Measurements from ENCODE around the gene PCDHGA12.

The PCDHGA12 gene

DNA sequence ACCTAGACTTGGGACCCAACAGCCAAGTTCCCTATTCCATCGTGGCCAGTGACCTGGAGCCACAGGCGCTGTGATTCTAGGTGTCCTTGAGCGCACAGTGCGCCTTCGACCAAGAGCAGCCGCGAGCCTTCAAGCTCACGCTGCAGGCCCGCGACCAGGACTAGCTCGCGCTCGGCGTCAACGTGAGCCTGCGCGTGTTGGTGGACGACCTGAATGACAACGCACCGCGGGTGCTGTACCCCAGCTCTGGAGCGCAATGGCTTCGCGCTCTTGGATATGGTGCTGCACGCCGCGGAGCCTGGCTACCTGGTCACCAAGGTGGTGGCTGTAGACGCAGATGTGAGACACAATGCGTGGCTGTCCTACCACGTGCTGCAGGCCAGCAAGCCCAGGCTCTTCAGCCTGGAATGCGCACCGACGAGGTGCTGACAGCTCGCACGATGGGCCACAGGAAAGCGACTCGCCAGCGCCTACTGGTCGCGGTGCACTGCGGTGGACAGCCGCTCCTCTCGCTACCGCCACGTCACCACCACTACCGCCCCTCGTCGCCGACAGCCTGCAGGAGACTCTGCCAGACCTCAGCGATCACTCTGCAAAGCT lies 11.4 kb downstream of the PCDHGA12 start:
- DNase-seq: no peak

DNA sequence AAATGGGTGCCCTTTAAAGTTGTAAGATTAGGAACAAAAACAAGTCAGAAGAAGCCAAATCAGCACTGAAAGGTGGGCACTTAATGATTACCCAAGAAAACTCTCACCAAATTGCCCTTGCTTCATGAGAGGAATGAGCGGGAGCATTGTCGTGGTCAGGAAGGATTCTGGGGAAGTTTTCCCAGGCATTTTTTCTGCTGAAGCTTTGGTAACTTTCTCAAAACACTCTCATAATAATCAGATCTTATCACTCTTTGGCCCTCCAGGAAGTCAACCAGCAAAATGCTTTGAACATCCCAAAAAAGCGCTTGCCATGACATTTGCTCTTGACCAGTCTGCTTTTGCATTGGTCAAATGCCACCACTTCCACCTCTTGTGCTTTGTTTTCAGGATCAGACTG lies 35.0 kb downstream of the PCDHGA12 start:
- DNase-seq: no peak

DNA sequence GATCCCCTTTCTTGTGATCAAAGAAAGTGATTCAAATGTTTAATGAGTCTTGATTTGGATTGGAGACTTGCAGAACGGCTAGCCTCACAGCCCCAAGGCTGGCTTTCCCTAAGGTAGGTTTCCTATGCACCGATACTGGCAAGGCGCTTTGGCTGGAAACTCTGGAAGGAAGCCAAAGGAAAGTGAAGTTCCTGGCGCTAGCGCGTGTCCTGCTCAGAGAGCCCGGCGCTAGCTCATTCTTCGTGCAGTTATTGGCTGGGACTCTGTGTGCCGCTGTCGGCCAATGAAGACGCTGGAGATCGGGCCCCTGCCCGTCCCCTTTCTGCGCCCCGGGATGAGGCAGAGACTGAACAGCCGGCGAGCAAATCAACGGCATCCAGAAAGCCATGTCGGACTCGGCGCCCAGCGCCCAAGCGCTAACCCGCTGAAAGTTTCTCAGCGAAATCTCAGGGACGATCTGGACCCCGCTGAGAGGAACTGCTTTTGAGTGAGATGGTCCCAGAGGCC lies 45.4 kb downstream of the PCDHGA12 start, which contains the start of gene PCDHGC3:
Gene PCDHGC3, plus strand, starts transcription at position 342 of the 507 bp plus-strand sequence. Its CDS starts 151 bp downstream, at position 493.
- no peak for DNase-seq

GRCh38 chr5:141476132-141476911 lies 46.0 kb downstream of the PCDHGA12 start:
- no peak for DNase-seq

GRCh38 chr5:141477044-141477575 lies 46.8 kb downstream of the PCDHGA12 start:
- no peak for DNase-seq

DNA sequence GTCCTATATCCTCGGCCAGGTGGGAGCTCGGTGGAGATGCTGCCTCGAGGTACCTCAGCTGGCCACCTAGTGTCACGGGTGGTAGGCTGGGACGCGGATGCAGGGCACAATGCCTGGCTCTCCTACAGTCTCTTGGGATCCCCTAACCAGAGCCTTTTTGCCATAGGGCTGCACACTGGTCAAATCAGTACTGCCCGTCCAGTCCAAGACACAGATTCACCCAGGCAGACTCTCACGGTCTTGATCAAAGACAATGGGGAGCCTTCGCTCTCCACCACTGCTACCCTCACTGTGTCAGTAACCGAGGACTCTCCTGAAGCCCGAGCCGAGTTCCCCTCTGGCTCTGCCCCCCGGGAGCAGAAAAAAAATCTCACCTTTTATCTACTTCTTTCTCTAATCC lies 47.5 kb downstream of the PCDHGA12 start:
- no peak for DNase-seq

DNA sequence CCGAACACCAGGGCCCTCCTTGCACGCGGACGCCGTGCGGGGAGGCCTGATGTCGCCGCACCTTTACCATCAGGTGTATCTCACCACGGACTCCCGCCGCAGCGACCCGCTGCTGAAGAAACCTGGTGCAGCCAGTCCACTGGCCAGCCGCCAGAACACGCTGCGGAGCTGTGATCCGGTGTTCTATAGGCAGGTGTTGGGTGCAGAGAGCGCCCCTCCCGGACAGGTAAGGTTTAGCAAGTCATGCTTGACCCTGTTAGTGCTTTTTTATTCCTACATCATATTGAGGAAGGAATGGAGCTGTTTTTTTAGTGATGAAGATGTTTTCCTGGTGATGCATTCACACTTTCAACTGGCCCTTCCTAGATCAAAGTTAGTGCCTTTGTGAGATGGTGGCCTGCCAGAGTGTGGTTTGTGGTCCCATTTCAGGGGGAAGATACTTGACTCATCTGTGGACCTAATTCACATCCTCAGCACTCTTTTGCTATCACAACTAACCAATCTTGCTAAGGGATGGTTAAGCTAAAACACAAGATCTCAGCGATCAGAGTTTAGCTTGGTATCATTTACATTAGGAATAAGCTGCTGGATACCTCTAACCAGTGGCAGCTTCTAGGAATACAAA lies 48.1 kb downstream of the PCDHGA12 start:
- no peak for DNase-seq

DNA sequence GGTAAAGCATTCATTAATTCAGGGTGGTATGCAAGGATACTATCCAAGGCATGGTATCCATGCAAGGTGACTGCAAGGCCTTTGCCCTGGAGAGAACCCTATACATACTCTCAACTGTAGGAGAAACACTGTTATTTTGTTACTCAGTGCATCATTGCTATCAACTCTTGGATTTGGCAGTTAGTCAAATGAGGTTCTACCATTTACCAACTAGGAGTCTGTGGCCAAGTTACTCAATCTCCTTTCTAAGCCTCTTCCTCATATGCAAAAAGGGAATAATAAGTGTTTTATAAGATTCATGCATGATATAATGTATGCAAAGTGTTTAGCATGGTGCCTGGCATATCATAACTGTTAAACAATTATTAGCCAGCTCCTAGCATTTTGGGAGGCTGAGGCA lies 49.5 kb downstream of the PCDHGA12 start:
- no peak for DNase-seq

Measured in SHP77 treated with DMSO at 0.1 percent for 48 hours (cell line).